Measurements from ENCODE around the gene POMT2.

The POMT2 gene

DNA sequence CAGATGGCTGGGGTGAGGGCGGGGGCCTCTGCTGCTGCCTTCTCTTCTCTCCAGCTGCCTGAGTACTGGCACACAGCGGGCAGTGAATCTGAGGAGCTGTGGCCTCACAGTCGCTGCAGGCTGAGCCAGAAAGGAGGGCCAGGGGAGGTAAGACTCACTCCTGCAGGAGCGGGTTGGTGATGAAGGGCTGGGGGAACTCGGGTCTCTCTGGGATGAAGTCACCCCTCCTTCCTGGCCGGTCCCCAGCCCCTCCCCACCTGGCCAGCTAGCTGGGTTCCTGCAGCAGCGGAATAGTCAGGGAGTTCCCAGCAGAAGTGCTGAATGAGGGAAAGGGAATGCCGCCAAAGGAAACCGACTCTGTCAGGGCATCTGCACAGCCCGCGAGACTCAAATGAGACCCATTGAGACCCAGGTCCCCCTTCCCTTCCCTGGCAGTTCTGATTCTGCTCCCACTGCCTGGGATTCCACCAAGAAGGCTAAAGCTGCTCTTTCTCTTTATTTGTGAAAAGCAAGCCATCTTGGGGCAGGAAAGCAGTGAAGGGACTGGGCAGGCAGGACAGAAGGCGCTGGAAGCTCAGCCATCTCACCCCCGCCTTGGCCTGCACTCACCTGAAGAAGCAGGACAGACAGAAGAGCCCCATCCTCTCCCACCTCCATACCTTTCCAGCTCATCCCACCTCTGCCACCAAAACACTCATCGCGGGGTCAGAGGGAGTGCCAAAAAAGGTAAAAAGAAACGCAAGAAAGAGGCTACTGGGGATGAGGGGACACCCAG, 54.9 kb downstream of the POMT2 start:
- DNase-seq, result no peak

DNA sequence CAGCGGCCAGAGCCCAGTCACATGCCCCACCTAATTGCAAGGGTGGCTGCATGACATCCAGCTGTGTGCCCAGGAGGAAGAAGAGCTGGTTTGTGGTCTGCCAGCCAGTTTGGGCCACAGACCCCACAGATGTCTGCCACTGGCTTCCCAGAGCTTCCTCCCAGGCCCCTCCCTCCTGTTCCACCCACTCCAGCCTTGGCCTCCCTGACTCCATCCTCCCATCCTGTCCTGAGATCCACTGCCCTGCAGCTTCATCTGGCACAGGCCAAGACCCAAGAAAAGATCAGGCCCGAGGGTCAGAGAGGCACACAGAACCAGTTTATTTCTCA, 55.5 kb downstream of the POMT2 start:
- no peak for DNase-seq

- no peak for DNase-seq
Measured at GRCh38 chr14:77264466-77265186, 56.1 kb downstream of the POMT2 start.

GRCh38 chr14:77260631-77261030, 60.1 kb downstream of the POMT2 start:
- no peak for DNase-seq

DNA sequence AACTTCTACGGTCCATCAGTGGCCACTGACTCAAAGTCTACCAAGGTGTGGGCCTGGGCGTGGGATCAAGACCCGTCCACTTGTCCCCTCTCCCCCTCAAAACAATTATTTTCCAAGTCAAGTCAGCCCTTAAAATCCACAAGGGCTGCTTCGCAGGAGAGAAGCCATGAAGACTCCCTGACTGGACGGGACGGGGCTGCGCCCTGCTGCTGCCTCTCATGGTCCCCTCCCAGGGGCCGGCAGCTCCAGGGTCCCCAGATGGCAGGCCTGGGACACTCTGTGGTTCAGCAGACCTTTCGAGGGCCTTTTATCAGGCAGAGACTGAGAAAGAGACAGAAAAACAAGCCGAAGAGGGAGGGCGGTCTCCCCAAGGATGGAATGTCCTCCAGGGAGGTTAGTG, 60.5 kb downstream of the POMT2 start:
- no peak for DNase-seq

DNA sequence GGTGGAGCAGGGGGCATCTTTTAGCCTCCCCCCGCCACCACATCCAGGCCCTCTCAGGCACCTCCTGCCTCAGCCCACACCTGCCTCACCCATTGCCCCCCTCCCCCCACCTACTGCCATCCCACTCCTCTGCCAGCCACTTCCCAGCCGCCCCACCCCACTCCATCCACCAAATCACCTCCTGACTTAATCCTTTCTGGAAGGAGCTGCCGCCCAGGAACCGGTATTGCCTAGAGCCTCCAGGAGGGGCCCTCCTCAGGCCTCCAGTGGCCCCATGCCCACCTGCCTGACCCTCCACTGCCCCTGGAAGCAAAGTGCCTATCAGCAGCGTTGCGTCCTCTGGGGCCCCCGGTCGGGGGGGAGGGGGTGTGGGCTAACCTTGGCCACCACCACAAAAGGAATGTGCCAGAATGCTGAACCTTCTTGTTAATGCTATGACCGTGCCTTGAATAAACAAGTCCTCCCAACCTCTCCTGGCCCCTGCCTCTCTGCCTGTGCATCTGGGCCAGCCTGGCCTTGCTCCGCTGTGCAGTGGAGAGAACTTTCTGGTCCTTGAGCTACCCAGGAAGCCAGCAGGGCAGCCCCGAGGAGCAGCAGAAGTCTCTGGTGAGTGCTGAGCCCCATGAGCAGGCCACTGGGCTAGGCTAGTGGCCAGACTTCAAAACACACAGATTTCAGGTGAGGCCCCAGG, 61.5 kb downstream of the POMT2 start:
- DNase-seq, result no peak

DNA sequence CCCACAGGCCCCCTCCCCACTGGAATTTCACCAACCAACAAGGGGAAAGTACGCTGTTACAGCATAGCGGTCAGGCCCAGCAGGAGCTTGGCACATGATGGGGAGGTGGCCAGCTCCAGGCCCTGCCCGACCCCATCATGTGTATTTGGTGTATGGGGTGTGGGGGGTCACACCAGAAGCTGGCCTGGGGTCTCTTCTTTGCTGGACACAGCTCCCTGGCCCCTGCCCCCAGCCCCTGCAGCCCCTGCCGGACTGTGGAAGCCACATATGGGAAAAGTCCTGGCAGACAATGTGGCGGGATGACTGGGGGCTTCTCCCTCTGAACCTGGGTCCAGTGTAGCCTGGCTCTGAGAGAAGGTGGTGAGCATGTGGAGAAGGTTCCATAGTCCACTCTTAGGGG, 62.1 kb downstream of the POMT2 start:
- no peak for DNase-seq

DNA sequence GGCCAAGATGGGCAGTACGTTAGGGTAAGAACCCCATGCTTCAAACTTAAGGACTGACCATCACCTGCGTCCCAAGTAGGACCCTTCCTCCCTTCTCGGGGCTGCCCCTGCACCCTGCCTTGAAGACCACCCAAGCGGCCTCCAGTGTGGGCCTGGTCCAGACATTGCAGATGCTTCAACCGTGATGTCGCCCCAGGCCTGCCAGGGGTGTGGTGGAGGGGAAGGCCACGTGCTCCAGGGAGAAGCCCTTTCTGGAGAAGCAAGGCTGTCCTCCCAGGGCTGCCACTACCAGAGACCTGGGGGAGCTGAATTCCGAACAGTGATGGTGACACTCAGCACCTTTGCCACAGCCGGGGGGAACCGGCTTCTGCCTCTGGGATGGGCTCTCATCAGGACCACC, 63.0 kb downstream of the POMT2 start:
- no peak for DNase-seq

DNA sequence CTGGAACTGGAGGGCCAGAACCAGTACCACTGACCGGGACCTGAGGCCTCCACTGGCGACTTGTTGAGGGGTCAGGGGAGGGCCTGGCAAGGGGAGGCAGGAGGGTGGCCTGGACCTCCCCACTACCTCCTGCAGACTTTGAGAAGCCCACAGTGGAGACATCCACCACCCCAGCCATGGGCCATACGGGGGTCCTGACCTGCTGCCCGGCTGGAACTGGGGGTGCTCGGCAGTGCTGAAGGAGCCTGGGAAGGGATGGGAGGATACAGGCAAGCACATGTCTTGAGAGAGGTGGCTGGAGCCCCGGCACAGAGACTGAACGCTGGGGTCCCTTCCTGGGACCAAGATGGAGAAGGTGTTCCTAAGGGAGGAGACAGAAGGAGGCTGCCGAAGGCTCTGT, 64.0 kb downstream of the POMT2 start:
- DNase-seq, result no peak

DNA sequence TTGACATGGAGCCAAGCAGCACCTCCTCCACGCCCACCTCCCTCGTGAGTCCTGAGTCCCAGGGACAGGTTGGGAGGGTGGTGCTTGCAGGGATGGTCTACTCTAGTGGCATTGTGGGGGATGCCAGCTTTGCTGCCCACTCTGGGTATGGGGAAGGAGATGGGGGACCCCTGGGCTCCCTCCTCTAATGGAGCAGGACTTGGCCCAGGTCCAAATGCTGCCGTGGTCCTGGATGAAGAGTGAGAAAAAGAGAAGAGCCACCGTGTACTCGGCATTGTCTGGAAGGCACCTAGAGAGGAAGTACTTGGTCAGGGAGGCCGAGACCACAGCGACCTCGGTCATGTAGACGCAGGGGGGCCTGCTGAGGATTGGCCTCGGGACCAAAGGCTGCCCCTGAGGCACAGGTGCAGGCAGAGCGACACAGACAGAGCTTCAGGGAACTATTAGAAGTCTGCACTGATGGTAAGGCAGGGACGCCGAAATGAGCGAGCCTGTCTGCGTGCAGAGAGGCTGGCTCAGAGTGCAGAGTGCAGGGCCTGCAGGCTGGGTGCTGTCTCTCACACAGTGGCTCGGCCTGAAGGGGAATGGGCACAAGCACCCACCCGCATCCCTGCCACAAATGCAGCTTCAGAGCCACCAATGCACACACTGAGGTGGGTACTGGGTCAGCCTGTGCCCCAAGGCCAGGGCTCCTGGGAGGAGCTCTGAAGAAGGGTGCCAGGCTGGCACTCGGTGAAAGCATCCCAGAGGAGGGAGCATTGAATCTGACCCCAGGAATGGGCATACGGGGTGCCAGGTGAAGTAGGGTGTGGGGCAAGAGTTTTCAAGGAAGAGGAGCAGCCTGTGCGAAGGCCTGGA, 67.1 kb downstream of the POMT2 start:
- no peak for DNase-seq

DNA sequence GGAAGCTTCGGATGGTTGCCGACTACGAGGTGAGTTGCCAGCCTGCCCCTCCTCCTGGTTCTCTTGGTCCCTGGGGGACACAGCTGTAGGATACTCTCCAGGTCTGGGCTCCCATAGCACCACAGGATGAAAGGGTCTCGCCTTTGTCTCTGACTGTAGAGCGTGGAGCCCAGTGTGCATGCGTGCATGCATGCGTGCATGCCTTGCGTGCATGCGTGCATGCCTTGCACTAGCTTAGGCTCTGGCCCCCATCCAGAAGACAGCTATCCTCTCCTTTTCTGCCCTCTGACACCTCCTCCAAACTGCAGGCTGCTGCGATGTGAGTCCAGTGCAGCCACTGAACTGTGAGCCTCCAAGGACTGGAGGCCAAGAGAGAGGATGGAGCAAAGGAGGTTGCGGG, 68.8 kb downstream of the POMT2 start:
- no peak for DNase-seq

DNA sequence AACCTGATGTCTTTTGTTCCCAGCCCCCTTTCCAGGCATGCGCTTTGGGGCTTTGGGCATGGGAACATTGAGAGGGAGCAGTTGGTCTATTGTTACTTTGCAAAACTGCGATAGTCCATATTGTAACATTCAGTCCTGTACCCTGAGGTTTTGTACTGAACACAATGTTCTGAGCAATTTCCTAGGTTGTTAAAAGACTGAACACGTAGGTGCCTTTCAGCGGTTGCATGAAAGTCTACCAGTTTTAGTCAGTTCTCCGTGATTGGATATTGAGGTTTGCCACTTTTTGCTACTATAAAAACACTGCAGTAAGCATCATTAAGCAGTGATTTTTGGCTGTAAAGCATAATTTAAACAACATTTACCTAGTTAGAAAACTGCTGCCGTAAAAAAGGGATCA, 69.8 kb downstream of the POMT2 start:
- DNase-seq, result no peak

- no peak for DNase-seq
Measured at GRCh38 chr14:77249286-77249685, 71.4 kb downstream of the POMT2 start.

- no peak for DNase-seq
Measured at GRCh38 chr14:77248666-77249065, 72.0 kb downstream of the POMT2 start.

- no peak for DNase-seq
Measured at GRCh38 chr14:77246784-77247183, 73.9 kb downstream of the POMT2 start.

DNA sequence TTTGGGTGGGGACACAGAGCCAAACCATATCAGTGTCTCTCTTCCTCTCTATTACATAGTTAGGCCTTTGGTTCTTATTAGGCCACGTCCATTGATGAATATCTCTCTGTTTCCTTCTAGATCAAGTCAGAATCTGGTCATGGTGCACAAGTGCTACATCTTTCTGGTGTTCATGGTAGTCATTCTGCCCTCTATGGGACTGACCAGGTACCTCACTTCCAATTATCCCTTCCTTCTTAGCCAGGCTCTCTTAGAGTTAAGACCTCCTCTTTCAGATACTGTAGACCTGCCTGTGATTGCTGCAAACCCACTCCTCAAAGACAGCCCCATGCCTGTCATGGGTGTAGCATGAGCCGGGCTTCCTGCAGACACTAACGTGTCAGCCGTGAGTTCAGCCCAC, 74.9 kb downstream of the POMT2 start:
- no peak for DNase-seq

GRCh38 chr14:77243853-77244252, 76.8 kb downstream of the POMT2 start:
- no peak for DNase-seq

DNA sequence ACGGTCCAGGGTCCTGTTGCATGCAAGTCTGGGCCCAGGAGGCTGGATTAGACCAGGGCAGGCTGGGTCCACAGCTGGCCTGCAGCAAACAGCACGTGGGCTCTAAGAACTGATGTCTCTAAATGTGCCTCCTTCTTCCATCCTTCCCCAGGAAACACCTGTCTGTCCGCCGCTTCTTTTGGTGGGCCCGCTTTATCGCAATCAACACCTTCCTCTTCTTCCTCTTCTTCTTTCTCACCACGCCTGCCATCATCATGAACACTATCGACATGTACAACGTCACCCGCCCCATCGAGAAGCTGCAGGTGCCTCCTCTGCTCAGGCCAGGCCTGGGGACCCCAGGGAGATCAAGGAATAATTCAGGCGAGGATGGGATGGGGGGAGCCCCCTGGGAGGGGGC, 77.9 kb downstream of the POMT2 start:
- no peak for DNase-seq

GRCh38 chr14:77241955-77242354, 78.7 kb downstream of the POMT2 start:
- no peak for DNase-seq

DNA sequence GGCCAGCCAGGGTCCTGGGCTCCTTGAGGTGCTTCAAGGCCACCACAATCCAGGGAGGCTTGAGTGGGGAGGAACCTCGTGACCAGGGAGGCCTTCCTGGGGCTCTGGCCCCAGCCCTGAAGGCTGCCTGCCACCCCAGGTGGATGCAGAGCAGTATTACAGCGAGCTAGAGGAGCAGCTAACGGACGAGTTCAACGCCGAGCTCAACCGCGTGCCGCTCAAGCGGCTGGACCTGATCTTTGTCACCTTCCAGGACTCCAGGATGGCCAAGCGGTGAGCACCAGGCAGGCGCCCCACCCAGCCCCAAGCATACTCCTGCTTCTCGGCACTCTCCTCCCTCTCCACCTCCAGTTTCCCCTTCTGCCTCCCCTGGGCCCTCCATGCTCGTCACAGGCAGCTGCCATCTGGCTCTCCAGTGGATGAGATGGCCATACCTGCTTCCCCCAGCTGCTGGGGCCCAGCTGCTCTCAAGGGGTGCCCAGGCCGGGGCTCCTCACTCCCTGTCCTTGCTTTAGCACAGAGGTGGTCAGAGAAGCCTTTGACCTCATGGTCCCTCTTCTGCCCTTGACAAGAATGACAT, 80.3 kb downstream of the POMT2 start:
- no peak for DNase-seq

GRCh38 chr14:77239412-77239811, 81.3 kb downstream of the POMT2 start:
- DNase-seq, result no peak

DNA sequence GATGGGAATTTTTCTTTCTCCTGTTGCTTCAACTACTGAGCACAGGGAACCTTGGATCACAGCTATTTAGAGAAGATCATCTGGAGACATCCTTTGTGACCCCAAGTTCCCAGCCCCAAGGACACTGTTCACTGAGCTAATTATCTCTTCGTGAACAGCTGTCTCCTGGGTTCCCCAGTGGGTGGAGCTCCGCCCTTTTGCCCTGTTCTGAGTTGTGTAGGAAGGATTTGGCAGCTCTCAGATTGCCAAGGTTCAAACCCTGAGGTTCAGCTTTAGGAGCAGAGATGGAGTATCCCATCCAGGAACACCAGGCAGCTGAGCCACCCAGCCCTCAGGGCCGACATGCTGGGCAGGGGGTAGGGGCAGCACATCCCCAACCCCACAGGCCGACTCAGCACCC, 81.7 kb downstream of the POMT2 start:
- DNase-seq, result no peak

GRCh38 chr14:77238356-77238755, 82.3 kb downstream of the POMT2 start:
- DNase-seq, result no peak
